NCI-H774 (cell line): ENCODE data around the gene PCDH9.

Source experiments
- DNase-seq: peaks from one replicate; lab custom pipeline; 2025; lab: John Stamatoyannopoulos, UW

The PCDH9 gene

DNA sequence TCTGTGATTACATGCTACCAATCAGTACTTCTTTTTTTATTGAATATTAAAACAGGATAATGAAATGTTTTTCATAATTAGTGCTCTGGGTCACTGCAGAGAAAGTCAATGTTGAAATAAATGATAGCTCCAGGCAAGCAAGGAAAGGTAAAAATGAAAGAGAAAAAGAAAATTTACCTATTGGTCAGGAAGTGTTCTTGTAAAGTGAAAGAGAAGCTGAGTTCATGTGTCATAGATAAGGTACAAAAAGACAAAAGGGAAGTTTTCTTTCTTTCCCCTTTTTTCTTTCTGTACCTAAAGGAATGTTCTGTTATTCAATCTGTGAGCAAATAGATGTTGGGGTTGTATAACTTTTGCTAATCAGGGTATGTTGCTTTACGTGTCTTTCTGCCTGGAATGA, 197.0 kb downstream of the PCDH9 start:
- no peak for DNase-seq

DNA sequence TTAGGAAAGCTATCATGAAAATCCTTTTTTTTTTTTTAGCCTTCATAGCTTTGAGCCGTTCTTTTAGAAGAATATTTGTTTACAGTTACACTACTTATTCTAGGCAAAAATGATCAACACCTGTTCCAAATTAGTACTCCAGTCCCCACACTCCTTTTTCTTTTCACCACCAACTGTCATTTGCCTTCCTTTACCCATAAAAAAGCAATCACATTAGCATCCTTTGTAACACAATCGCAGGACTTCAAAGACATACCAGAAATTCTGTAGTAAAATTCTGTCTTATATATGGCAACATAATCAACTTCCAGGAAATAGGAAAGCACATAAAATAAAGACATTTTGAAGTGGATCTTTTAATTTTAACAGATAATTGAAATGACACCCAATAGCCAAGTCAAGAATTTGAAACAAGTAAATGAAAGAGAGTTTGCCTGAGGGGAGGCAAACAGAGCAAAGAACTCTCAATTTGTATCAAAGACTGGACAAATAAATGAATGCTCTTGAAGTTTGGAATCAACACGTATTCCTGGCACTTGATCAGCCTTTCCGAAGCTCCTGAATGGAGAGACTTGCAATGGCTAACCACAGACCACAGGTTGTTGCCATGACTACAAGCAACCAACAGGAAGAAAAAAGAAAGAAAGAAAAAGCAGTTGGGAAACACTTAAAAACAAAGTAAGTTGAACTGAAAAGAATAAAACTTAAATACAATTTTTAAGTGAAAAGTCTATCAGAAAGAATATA, 206.8 kb downstream of the PCDH9 start:
- DNase-seq = peak; percentile 43

DNA sequence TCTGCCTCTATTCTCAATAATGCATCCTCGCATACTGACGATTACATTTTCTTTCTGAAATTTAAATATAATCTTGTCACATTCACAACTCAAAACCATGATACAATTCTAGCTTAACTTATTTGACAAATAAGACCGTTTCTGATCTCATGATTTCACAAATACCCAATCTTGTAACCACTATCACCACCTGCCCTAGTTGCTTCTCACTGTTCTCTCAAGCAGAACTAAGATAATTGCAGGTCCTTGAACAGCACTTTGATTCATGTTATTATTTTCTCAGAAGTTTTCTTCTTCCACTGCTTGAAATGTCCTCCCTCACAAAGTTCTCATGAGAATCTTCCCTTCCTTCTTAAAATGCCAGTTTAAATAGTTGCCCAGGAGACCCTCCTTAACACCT, 211.4 kb downstream of the PCDH9 start:
- DNase-seq = no peak

DNA sequence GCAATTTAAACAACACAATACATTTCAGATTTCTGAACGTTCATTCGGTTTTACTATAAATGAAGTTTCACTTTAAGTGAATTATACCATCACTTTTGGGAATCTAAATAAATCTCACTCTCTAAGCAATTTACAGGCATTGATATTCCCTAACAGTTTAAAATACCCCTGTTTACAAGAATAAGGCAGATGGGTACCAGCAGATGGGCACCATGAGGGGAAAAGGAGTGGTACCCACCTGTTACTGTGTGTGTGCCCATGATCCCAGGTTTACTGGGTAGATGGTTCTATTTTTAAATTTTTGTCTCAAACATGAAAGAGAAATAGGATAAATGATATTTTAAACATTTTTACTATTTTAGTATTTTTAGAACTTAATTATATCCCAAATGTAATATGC, 212.9 kb downstream of the PCDH9 start:
- DNase-seq = no peak

DNA sequence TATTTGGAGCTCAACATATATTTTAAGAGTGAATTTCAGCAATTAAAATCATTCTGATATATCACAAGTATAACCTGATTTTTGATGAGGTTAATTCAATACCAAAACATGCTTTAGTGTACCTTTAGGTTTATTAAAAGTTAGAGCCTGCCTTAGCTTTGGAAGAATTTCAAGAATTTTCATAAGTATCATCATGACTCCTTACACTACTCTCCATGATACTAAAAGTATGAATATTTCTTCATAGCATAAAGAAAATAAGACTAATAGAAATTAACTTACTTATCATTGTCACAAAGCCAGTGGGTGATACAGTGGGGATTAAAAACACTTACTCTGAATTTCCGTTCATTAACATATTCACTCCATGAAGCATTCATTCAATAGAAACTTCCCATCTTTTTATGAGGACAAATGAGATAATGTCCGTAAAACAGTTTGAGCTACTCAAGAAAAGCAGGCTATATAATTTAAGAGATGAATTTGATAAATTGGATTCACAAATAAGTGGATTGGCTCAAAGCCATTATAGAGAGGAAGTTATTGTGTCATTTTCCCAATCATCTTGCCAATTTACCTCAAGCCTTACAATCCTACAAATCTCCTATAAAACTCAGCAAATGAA, 214.0 kb downstream of the PCDH9 start:
- DNase-seq = no peak

DNA sequence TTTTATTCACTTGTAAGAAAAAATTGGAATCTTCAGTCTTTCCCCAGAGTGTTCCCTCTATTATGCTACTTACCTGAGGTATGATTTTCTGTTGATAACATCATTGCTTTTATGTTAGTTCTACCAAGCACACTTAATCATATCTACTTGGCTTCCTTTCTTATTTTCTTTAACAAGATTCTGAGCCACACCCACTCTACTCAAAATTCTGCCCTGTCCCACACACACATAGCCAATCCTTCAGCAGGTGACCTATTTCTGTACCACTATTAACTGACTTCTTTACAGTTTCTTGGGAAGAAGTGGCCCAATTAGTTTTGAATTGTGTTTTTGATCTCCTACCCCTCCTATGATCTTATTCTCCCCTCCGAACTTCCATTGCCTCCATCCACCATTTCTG, 215.7 kb downstream of the PCDH9 start:
- DNase-seq = no peak

DNA sequence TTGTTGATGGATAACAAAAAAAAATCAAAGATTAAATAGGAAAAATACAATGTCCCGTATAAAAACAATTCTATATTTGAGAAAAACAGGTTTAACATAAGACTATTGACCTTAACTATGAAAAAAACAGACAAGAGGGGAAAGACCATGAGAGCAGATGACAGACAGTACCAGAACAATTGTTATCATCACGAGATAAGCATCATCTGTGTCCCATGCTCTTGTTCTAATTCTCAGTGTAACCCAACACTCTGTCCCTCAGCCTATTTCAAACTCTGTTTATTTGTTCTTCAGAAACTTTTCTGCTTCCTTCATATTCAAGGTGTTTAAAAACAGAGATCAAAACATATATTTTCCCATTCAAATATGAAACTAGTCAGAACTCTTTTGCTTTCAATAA, 216.4 kb downstream of the PCDH9 start:
- DNase-seq = no peak

DNA sequence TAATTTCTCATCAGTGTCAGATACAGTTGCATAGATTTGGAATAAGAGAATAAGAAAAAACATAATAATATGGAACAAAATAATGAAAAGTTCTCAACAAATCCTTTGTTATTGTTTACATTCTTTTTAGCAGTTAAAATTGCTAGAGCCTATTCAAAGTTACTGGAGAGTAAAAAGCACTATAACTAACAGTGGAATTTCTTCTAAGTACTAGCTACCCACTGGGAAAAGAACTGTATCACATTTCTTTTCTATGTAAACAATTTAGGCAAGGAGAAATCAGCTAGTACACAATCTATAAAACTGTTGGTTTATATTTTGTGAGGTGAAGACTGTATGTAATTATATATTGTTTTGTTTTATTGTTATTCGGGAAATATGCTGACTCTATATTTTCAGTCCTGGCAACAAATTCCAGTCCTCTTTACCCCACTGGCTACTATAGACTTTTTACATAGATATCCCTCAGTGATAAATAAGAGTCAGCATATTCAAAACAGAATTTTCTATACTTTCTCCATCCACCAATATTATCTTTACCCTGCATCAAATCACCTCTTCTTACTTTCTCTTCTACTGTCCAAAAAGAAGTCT, 222.0 kb downstream of the PCDH9 start:
- DNase-seq = no peak

DNA sequence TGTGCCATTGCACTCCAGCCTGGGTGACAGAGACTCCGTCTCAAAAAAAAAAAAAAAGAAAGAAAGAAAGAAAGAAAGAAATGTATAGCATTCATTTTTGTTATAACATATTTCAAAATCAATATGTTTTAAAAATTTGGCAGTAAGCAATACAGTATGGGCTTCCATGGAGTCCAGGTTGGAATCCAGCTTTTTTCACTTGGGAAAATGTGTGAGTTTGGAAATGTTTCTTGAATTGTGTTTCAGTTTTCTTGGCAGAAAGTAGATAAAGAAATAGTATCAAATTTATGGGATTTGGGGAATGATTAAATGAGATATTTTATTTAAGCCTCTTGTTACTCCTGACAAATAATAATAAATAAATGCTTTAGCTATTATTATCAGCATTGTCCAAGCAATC, 225.6 kb downstream of the PCDH9 start:
- DNase-seq = no peak

DNA sequence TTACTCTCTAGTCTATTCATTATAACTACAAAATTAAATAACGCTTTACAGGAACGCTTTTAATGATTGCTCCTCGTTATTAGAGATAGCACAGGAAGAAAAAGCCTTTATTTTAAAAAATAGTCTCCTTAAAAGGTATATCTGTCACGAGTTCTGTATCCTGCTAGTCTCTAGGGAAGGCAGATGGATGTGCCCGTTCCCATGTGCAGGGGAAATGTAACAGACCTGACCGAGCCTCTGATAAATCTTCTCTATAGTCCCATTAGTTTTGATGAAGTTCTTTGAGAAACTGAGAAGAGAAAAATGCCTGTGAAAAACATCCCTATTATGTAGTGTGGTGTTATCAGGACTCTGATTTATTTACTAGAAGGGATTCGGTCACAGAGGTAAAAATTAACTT, 226.4 kb downstream of the PCDH9 start:
- no peak for DNase-seq

DNA sequence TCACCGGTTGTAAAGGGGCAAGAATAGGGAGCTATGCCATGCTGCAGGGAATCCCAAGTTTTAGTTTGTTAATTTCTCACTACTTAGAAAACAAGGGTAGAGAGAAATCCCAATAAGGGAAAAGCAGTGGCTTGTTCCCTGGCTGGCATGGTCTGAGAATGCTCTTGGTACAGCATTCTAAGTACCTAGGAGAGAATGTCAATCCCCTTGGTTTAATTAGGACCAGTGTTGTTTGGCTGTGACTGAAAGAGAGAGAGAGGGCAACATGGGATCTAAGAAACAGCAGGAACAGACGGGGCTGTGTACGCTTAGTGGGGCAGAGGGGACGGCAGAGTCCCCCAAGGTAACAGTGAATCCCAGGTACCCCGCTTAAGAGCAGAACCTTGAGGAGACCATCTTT, 228.8 kb downstream of the PCDH9 start:
- no peak for DNase-seq

DNA sequence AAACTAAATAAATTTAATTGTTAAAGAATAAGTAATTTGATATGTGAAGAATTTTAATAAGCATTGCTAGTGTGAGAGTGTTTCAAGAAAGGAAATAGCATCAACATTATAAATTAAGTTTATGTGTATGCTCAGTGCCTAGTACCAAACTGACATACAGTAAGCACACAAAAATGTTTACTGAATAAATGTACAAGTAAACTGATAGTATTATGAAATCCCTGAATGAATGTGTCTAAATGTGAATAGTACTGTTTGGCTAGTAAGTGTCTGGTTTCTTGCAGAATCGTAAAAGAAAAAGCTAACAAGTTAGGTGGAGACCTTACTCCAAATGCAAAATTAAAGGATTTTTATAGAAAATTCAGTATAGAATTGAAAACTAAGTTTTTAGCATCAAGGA, 233.6 kb downstream of the PCDH9 start:
- no peak for DNase-seq

DNA sequence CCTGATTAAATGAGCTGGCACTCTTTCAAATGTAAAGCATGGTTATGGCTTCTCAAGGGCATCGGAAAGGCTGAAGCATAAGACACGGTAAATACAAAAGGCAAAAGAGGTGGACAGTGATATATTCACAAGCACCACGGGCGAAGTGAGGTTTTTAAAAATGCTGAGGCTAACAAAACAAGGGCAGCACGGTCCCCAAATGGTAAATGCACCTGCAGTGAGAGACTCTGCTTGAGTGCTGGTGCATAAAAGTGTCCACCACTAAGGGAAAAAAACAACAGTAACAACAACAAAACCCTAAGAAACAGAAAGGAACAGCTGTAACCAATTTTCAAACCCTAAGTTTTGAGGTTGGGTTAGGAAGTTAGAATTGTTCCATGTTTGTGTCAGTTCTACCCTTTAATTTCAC, 234.9 kb downstream of the PCDH9 start:
- no peak for DNase-seq

DNA sequence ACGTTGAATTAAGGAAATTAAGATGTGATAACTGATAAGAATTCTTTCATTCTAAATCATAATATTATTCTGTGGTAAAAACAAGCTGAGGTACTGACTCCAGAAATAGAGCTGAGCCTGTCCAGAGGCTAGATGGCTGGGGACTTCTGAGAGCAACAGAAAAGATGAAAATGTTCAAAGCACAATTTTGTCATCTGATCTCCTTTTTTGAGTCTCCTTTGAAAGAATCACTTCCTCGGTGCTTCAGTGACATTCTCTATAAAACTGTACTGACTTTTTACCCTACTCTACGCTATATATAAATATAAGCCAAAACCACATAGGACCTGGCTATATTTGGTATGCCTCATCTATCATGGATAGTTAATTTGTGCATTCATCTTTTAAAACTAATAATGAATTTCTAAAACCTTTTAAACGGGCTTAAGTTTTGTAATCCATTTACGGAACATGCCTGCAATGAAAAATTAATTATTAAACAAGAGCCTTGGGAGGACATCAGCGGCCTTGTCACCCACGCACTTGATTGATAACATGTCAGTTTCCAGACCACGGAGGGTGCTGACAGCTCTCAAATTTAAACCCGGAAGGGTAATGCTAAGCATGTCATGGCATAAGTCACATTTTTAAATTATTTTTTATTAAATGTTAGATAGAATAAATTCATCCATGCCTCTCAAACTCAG, 235.5 kb downstream of the PCDH9 start:
- DNase-seq = no peak

DNA sequence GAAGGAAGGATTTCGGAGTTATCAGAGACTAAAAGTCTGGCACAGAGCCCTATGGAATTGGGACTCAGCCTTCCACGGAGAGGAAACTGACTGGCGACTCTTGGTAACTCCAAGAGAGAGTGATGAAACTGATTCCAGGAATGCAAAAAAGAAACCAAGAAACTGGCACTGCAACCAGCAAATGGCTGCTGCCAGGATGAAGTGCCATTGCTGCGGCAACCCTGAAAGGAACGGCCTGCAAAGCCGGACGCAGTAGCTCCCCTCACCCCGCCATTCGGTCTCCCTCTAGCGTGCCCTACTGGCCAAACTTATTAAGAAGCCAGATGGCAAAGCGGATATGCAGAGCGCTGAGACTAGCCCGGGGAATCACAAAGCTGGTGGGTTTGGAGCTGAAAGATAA, 236.0 kb downstream of the PCDH9 start:
- no peak for DNase-seq

DNA sequence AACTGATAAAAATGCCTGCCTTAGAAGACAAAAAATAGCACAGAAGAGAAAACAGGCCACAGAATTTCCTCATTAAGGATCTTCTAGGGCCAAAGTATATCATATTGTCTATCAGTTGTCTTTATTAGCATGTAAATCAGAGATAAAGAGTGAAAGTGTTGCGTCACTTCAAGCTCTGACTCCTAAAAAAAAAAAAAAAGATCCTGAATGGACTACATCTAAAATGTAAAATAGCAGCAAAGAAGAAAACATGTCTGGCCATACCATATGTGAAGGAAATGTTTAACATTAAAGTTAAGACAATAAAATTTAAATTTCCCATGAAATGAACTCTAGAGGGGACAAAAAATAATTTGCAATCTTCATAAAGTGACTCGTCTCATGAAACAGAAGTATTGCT, 237.4 kb downstream of the PCDH9 start:
- DNase-seq = no peak

DNA sequence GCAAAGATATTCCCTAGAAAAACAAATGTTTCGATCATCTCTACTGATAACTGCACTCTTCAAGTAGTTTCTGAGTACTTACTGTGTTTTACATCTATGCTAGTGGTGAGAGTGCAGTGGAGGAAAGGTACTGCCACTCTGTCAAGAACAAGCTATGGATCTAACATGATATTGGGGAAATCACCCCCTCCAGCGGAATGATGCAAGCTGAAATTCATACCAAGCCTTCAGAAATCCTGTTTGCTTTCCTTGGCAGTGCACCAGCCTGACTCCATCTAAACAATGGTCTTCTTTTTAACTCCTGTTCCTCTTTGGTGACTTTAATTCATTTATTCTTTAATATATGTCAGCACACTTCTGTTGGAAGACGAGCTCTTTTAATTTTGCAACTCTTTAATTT, 238.0 kb downstream of the PCDH9 start:
- no peak for DNase-seq

DNA sequence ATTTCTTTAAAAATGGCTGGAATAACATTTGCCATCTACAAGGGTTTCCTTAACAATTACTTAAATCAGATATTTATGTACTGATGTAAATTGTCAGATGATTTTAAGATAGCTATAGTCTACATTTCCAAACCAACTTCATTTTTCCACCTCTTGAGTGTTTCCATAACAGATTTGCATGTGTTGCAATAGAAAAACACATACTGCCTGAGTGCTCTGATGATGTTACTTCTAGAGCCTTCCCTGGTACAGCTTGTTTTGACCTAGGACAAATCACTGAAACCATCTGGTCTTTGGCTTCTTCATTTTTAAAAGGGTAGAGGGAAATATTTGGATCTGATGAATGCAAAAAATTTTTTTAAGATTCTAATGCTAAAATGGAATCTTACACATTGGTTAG, 245.9 kb downstream of the PCDH9 start:
- DNase-seq = no peak

DNA sequence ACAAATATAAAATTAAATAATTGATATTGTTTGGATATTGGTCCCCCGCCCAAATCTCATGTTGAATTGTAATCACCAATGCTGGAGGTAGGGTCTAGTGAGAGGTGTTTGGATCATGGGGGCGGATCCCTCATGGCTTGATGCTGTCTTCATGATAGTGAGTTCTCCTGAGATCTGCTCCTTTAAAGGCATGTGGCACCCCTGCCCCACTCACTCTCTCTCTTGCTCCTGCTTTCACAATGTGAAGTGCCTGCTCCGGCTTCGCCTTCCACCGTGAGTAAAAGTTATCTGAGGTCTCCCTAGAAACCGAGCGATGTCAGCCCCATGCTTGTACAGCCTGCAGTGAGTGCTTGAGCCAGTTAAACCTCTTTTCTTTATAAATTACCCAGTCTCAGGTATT, 248.2 kb downstream of the PCDH9 start:
- DNase-seq = no peak

DNA sequence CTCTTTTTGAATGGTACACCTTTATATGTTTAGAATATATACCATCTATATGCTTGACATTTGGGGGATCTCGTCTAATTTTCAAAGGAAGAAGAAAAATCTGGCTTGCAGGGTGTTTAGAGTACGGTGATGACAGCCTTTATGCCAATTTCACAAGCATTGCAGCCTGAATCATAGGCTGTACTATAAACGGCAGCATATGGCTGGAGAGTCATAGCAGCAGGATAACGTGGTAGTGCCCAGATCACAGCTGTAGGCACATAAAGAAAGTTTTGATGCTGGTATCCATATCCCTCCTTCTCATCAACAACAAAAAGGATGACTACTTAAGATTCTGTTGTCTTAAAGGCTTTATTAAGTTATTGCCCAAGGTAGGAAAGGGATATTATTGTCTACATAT, 253.0 kb downstream of the PCDH9 start:
- no peak for DNase-seq

DNA sequence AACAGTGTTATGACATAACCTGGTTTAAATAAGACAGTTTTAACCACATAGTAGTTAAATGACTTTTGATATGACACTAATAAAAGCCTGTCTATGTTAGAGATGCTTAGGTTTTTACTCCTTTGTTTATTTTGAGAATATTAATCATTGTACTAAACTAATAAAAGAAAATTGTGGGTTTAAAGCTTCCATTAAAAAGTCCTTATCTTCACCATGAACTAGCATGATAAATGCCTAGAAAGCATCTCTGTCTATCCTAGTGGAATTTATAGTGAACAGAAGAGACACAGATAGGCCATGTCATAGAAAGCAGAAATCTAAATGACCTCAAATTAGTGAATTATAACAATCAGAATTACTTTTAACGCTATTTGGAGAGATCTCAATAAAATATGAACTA, 255.2 kb downstream of the PCDH9 start:
- DNase-seq = no peak

DNA sequence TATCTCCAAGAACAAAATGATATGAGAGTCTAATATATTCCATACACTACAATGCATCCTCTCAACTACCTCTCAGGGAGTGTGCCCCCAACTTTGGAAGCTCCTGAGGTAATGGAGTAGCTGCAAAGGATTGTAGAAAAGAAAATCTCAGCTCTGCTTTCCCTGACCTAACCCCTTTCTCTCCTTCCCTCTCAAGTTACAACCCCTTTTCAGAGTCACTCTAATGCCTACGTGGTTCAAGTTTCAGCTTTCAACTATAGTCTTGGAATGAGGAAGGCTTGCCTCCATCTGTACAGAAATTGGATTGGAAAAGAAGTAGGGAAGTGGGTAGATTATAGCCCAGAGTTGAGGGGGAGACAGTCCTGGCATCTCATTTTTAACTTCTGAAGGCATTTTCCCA, 256.0 kb downstream of the PCDH9 start:
- DNase-seq = no peak

DNA sequence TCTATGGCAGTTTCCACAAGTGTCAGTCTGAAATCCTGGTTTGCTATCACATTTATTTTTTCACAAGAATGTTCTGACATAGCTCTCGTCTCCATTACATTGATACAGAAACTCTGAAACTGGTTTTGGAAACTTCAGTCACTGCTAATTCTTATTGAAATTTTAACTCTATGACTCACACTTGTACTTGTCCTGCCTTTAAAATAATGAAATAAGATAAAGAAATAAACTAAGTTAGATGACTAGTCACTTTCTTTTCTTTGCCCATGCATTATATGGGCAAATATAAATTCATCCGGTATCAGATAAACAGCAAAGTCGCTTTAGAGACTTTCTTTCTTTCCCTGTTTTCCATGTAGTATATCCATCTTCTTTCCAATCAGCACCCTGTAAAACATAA, 257.5 kb downstream of the PCDH9 start:
- DNase-seq = no peak
